Activated T-cell treated with anti-CD3 and anti-CD28 coated beads, Interleukin-2, amount 50 U/mL, for 72 hours (primary cell): ENCODE measurements around the gene IL36A. TPM values are rescaled to one million over a fixed set of nuclear protein-coding genes. Genes with fewer than 3 reads are reported as not detected.
A peak's percentile ranks its signal among the peaks of the same experiment; 100 is the strongest.

Experiments
- ATAC-seq, 2 donors: fragments of 150-1000 bp; cut with Tn5 transposase; replicated peaks in 1 of 2; 2 replicates each; pipeline ENCODE4 v1.10.0; 2021; ENCODE audit warnings: moderate library complexity in 2 of 2, mild to moderate bottlenecking in 1 of 2
- DNase-seq, 2 donors: peaks; one replicate each; pipeline ENCODE4 v3.0.0; 2021 to 2022; ENCODE audit warnings: mixed read lengths in 1 of 2
- H3K27ac Mint-ChIP-seq: one replicate; pipeline ENCODE4 v1.8.0; 2022; ENCODE audit warnings: mild to moderate bottlenecking, moderate library complexity, mixed read lengths
- H3K27me3 Mint-ChIP-seq: one replicate; pipeline ENCODE4 v1.8.0; 2022; ENCODE audit warnings: low read depth, mixed read lengths
- H3K36me3 Mint-ChIP-seq, 2 donors: one replicate each; pipeline ENCODE4 v1.8.0; 2022; ENCODE audit warnings: mixed read lengths in 2 of 2, mild to moderate bottlenecking in 1 of 2; ENCODE audit not compliant: insufficient read depth in 2 of 2
- H3K4me1 Mint-ChIP-seq: one replicate; pipeline ENCODE4 v1.8.0; 2022; ENCODE audit warnings: low read depth, mixed read lengths
- H3K4me3 Mint-ChIP-seq, 2 donors: one replicate each; pipeline ENCODE4 v1.8.0; 2022; ENCODE audit warnings: mild to moderate bottlenecking in 2 of 2, mixed read lengths in 2 of 2, moderate library complexity in 2 of 2
- H3K9me3 Mint-ChIP-seq, 2 donors: one replicate each; pipeline ENCODE4 v1.8.0; 2022; ENCODE audit warnings: mixed read lengths in 2 of 2
- total RNA-seq, 2 donors: library from RNA; stranded (reverse); gene quantifications; one replicate each; pipeline ENCODE4 v1.2.3, GENCODE V29; 2022

IL36A gene
- under 1 TPM in 1 of 2 donors, not detected in 1; 0.84 TPM for total RNA-seq

DNA sequence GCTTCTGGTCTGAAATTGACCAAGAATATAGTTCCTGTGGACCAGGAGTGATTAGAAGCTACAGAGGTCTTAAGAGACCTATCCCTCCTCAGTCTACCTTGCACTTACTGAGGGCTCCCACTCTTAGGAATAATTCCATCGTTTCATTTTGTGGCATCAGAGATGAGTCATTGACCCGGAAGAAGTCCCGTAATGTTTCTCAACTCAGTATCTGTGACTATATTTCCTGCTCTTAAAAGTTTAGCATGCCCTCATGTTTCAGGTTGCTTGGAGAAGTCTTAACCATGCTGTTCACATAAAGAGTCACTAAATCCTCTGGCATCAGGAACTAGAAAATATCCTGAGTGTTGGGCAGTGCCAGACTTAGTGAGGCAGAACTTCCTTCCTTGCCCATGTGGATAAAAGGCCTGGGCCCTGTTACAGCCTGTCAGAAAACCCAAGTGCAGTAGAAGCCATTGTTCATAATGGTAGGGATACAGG lies at the start of gene IL36A:
Gene IL36A, plus strand, starts transcription at position 430 of the 480 bp plus-strand sequence. CDS start 413 bp downstream, outside the sequence.
- Mint-ChIP-seq H3K27ac (no peak within 1 kb of the TSS), H3K9me3 (peaks cover 10 to 12% of the 10 kb centered on the region in 2 donors), H3K4me3 (no peak within 1 kb of the TSS), H3K36me3 (peaks cover 12 to 15% of the 10 kb centered on the region in 2 donors), H3K27me3 (no peaks in the 10 kb centered on the region), H3K4me1 (peaks cover 5% of the 10 kb centered on the region)
- no peak for DNase-seq
- no peak for ATAC-seq

DNA sequence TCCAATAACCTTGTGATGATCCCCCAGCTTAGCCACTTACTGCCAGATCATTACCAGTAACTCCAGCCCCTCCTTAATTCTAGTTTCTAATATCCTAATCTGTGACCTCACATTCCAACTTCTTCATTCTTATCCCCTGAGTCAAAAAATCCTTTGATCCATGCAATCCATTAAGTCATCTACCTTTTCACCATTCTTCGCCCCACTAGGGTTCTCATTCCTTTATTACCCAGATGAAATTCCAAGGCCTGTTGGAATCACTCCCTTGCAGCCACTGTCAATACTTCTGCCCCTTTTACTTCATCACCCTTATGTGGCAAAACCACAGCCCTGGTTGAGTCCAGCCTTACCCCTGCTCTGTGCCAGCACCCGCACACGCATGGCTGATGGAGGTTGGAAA lies 47.7 kb upstream of the IL36A start:
- no peak overlapping the region for H3K27ac Mint-ChIP-seq
- no peaks in the 10 kb centered on the region for H3K9me3 Mint-ChIP-seq
- DNase-seq (no peak), ATAC-seq (no peak)
- H3K27me3 Mint-ChIP-seq = no peaks in the 10 kb centered on the region
- no peak overlapping the region for H3K4me3 Mint-ChIP-seq
- H3K36me3 Mint-ChIP-seq = no peaks in the 10 kb centered on the region
- H3K4me1 Mint-ChIP-seq = no peaks in the 10 kb centered on the region

DNA sequence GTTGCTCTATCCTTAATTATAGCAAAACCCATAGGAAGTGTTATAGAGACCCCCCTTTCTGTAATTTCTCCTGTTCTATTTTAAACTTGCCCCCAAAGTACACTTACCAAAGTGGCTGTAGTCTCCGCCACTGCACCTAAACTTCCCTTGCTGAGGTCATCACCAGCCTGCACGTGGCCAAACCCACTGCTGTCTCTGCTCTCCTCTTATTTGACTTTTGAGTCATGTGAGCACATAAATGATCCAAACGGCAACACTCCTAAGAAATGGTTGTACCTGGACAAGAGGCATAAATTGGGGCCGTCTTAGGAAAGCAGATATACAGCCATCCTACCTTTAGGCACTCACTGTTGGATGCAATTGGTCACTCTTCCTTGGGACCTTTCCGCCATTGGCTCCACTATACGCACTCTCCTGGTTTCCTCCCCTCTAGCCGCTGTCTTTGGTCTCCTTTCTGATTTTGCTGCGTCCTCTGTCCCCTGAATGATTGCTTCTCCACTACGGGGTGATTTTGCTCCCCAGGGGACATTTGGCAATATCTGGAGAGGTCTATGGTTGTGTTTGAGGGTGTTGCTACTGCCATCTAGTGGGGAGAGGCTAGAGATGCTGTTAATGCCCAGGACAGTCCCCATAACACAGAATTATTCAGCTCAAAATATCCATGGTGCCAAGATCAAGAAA lies 46.7 kb upstream of the IL36A start:
- Mint-ChIP-seq H3K36me3 (no peaks in the 10 kb centered on the region), H3K27ac (no peak overlapping the region), H3K9me3 (no peaks in the 10 kb centered on the region), H3K4me3 (no peak overlapping the region), H3K27me3 (no peaks in the 10 kb centered on the region), H3K4me1 (no peaks in the 10 kb centered on the region)
- ATAC-seq (peak; percentile 67 to 69), DNase-seq (peak; percentile 22 to 36)

GRCh38 chr2:112959109-112959812 lies 46.0 kb upstream of the IL36A start:
- Mint-ChIP-seq H3K27ac (no peak overlapping the region), H3K4me3 (no peak overlapping the region), H3K27me3 (no peaks in the 10 kb centered on the region), H3K4me1 (no peaks in the 10 kb centered on the region), H3K36me3 (no peaks in the 10 kb centered on the region), H3K9me3 (no peaks in the 10 kb centered on the region)
- ATAC-seq = no peak
- DNase-seq = no peak

GRCh38 chr2:112960230-112960825 lies 44.9 kb upstream of the IL36A start:
- Mint-ChIP-seq H3K27ac (no peak overlapping the region), H3K4me1 (no peaks in the 10 kb centered on the region), H3K9me3 (no peaks in the 10 kb centered on the region), H3K36me3 (no peaks in the 10 kb centered on the region), H3K27me3 (no peaks in the 10 kb centered on the region), H3K4me3 (no peak overlapping the region)
- DNase-seq = no peak
- no peak for ATAC-seq

DNA sequence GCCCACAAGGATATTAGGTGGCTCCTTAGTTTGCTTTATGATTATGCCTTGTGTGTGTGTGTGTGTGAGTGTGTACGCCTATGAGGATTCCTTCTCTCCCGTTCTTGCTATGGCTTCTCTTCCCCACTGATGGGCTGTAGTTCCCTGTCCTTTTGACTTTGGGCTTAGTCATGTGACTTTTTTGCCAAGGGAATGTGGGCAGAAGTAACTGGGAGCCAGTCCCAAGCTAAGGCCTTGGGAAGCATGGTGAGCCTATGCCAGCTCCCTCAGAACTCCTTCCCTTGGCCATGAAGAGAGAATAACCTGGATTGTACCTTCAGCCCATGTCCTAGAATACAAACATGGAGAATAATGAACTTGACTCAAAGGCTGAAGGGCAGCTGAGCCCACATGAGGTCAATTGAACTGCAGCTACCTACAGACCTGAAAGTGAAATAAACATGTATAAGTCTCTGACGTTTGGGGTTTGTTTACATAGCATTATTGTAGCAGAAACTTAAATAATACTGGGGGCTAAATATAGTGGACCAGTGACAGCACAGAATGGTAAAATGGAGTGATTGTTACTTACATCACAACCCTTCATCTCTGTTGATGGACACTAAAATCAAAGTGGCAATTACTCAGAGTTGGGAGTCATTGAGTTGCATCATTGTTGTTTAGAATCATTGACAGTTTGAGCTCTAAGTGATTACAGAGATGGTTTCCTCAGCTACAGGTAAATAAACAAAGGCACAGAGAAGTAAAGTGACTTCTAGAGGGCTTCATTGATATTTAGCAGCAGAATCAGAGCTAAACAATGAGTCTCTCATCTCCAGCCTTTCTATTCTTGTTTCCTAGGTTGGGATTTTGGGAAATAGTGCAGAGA lies 42.7 kb upstream of the IL36A start:
- Mint-ChIP-seq H3K27me3 (no peaks in the 10 kb centered on the region), H3K4me1 (no peaks in the 10 kb centered on the region), H3K4me3 (no peak overlapping the region), H3K9me3 (no peaks in the 10 kb centered on the region), H3K36me3 (no peaks in the 10 kb centered on the region), H3K27ac (no peak overlapping the region)
- DNase-seq (no peak), ATAC-seq (peak in 1 of 2 donors; percentile 13)

GRCh38 chr2:112967023-112967422 lies 38.2 kb upstream of the IL36A start:
- ATAC-seq = no peak
- no peak overlapping the region for H3K4me3 Mint-ChIP-seq
- no peaks in the 10 kb centered on the region for H3K36me3 Mint-ChIP-seq
- DNase-seq = no peak
- H3K27ac Mint-ChIP-seq = no peak overlapping the region
- peaks cover 5% of the 10 kb centered on the region for H3K4me1 Mint-ChIP-seq
- no peaks in the 10 kb centered on the region for H3K9me3 Mint-ChIP-seq
- H3K27me3 Mint-ChIP-seq = no peaks in the 10 kb centered on the region

GRCh38 chr2:112972423-112973086 lies 32.7 kb upstream of the IL36A start:
- no peak for DNase-seq
- no peaks in the 10 kb centered on the region for H3K9me3 Mint-ChIP-seq
- H3K4me1 Mint-ChIP-seq = peaks cover 12% of the 10 kb centered on the region
- no peak overlapping the region for H3K4me3 Mint-ChIP-seq
- ATAC-seq = peak in 1 of 2 donors; percentile 36
- no peak overlapping the region for H3K27ac Mint-ChIP-seq
- H3K36me3 Mint-ChIP-seq = no peaks in the 10 kb centered on the region
- peaks cover 8% of the 10 kb centered on the region for H3K27me3 Mint-ChIP-seq

GRCh38 chr2:112973156-112973555 lies 32.1 kb upstream of the IL36A start:
- Mint-ChIP-seq H3K4me1 (peaks cover 12% of the 10 kb centered on the region), H3K9me3 (no peaks in the 10 kb centered on the region), H3K4me3 (no peak overlapping the region), H3K36me3 (no peaks in the 10 kb centered on the region), H3K27ac (no peak overlapping the region), H3K27me3 (peaks cover 8% of the 10 kb centered on the region)
- ATAC-seq (no peak), DNase-seq (no peak)

DNA sequence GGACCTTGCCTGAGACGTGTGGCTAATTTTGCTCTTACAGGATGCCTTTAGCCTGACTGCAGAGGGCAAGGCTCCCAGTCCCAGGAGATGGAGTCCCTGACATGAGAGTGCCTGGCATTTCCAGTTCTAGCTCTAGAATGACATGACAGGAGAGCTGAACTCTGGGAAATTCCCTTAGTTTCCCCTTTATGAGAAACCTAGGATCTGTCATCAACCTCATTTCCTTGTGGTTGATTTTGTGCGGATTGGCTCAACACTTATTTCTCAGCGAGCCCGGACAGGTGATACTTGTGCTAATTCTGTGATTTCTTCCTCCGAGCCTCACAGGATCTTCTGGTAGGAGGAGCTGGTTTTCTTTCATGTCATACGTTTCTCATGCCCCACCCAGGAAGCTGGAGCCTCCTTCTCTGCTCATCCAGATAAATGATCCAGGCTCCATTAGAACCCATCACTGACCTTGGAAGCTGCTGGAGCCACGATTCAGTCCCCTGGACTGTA lies 27.7 kb upstream of the IL36A start, which contains the start of gene IL36G:
Gene IL36G, plus strand, starts transcription at position 448 of the 498 bp plus-strand sequence. CDS start 633 bp downstream, outside the sequence.
- ATAC-seq (peak in 1 of 2 donors; percentile 26), DNase-seq (no peak)
- H3K9me3 Mint-ChIP-seq = no peaks in the 10 kb centered on the region
- H3K4me1 Mint-ChIP-seq = peaks cover 3% of the 10 kb centered on the region
- H3K36me3 Mint-ChIP-seq = no peaks in the 10 kb centered on the region
- H3K4me3 Mint-ChIP-seq = no peak within 1 kb of the TSS
- H3K27ac Mint-ChIP-seq = no peak within 1 kb of the TSS
- peaks cover 8% of the 10 kb centered on the region for H3K27me3 Mint-ChIP-seq

DNA sequence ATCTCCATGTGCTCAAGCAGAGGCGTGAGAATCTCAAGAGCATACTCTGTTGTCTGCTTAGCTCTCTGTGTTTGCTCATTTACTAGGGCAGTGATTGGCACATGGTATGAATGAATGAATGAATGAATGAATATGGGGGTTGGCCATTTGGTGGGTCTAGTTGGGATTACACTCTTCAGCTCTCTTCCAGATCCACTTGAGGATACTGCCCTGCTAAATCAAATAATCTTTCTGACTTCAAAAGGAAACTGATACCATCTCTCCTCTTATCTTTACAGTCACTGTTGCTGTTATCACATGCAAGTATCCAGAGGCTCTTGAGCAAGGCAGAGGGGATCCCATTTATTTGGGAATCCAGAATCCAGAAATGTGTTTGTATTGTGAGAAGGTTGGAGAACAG lies 25.5 kb upstream of the IL36A start:
- Mint-ChIP-seq H3K4me3 (no peak overlapping the region), H3K9me3 (no peaks in the 10 kb centered on the region), H3K4me1 (peaks cover 4% of the 10 kb centered on the region), H3K27ac (no peak overlapping the region), H3K36me3 (no peaks in the 10 kb centered on the region), H3K27me3 (peaks cover 8% of the 10 kb centered on the region)
- DNase-seq = no peak
- ATAC-seq = peak in 1 of 2 donors; percentile 19

DNA sequence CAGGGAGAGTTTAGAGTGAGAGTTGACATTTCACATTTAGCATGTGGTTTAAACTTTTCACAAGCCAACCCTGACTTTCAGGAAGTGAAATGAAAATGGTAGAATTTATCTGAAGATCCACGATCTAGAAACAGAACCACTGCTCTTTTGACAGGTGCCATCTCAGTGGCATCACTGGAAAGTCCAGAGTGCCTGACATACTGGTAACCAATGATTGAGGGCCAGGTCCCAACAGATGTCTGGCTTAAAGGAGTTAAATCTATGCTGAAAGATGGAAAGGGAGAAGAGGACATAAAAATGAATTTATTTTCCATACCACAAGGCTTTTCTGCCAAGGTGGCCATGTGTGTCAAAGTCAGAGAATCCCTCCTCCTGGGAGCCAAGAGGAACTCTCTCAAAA lies 24.7 kb upstream of the IL36A start:
- Mint-ChIP-seq H3K4me1 (peaks cover 11% of the 10 kb centered on the region), H3K27me3 (peaks cover 8% of the 10 kb centered on the region), H3K36me3 (no peaks in the 10 kb centered on the region), H3K9me3 (no peaks in the 10 kb centered on the region), H3K4me3 (peak overlapping the region; percentile 14 to 25), H3K27ac (no peak overlapping the region)
- ATAC-seq (no peak), DNase-seq (no peak)
